ENCODE results near the gene EDEM3.

GRCh38 chr1:184793967-184794366 lies 39.3 kb upstream of the EDEM3 start:
- no peak for TF ChIP-seq CTCF (optimal IDR thresholded peaks at IDR 0.05 in 1 of 3, IDR thresholded peaks at IDR 0.05 in 1 of 3, conservative IDR thresholded peaks at IDR 0.05 in 1 of 3; ENCODE audit: extremely low read depth in 1 of 3, insufficient read depth in 2 of 3, low read length in 3 of 3)
- TF ChIP-seq EZH2 (IDR thresholded peaks at IDR 0.05; ENCODE audit: low read length): no peak

Measured in keratinocyte (primary cell).